ENCODE results near the gene CRKL. TPM values are rescaled to one million over a fixed set of nuclear protein-coding genes. Genes with fewer than 3 reads are reported as not detected.

Gene CRKL
- total RNA-seq, 2 donors from 2014 or later = 42.1 to 45.2 TPM

GRCh38 chr22:20877715-20878114, 39.5 kb upstream of the CRKL start:
- H3K27ac ChIP-seq = no peak overlapping the region
- DNase-seq (ENCODE audit: low spot score) (no peak), ATAC-seq (ENCODE audit: insufficient number of reproducible peaks, low FRiP score, low read depth) (no peak)
- TF ChIP-seq, protein P1, sequence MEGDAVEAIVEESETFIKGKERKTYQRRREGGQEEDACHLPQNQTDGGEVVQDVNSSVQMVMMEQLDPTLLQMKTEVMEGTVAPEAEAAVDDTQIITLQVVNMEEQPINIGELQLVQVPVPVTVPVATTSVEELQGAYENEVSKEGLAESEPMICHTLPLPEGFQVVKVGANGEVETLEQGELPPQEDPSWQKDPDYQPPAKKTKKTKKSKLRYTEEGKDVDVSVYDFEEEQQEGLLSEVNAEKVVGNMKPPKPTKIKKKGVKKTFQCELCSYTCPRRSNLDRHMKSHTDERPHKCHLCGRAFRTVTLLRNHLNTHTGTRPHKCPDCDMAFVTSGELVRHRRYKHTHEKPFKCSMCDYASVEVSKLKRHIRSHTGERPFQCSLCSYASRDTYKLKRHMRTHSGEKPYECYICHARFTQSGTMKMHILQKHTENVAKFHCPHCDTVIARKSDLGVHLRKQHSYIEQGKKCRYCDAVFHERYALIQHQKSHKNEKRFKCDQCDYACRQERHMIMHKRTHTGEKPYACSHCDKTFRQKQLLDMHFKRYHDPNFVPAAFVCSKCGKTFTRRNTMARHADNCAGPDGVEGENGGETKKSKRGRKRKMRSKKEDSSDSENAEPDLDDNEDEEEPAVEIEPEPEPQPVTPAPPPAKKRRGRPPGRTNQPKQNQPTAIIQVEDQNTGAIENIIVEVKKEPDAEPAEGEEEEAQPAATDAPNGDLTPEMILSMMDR (IDR thresholded peaks at IDR 0.05) = no peak
- no peaks in the 10 kb centered on the region for H3K9me3 ChIP-seq
- peaks cover 22% of the 10 kb centered on the region for H3K36me3 ChIP-seq
- no peaks in the 10 kb centered on the region for H3K4me1 ChIP-seq (ENCODE audit: control insufficient read depth in 1 of 2, low read depth in 2 of 2)
- H3K27me3 ChIP-seq (replicated peaks; ENCODE audit: insufficient read depth) = no peaks in the 10 kb centered on the region
- H3K4me3 ChIP-seq = no peak overlapping the region

- TF ChIP-seq, protein P1 (IDR thresholded peaks at IDR 0.05) = no peak
- no peak for DNase-seq (ENCODE audit: low spot score)
- Histone ChIP-seq H3K4me3 (no peak overlapping the region), H3K27me3 (replicated peaks; ENCODE audit: insufficient read depth) (no peaks in the 10 kb centered on the region), H3K27ac (no peak overlapping the region), H3K9me3 (no peaks in the 10 kb centered on the region), H3K36me3 (peaks cover 23% of the 10 kb centered on the region), H3K4me1 (ENCODE audit: control insufficient read depth in 1 of 2, low read depth in 2 of 2) (peaks cover 0 to 8% of the 10 kb centered on the region in 2 donors)
- no peak for ATAC-seq (ENCODE audit: insufficient number of reproducible peaks, low FRiP score, low read depth)
These were observed 36.0 kb upstream of the CRKL start for GRCh38 chr22:20881231-20881630.

DNA sequence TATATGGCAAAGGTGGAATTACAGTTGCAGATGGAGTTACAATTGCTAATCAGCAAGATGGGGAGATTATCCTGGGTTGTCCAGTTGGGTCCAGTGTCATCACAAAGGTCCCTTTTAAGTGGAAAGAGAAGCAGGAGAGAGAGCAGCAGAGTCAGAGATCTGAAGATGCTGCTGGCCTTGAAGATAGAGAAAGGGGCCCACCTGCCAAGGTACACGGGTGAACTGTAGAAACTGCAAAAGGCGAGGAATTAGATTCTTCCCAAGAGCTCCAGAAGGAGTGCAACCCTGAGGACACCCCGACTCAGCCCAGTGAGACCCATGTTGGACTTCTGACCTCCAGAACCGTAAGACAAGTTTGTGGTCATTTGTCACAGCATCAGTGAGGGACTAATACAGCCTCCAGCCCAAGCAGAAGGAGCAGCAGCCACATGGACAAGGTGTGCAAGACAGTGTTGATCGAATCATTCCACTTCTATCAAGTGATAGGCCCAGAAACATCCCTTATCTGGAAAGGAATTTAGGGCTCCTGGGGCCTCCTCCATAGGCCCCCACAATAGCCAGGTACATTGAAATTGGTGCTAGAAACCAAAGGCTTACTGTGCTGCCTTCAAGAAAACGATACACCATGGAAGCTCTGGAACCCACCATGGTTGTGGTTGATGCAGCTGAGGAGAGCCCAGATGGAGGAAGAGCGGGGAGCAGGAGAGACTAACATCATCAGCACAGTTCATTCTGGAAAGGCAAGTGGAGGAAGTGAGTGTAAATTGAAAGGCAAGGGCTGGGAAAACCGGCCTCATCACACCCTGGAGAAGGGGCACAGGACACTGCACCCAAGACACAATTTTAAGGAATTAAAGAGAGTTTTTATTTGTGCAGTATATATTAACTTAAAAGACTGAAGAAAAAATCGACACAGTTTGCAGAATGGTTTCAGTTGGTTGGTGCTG, 35.1 kb upstream of the CRKL start:
- Histone ChIP-seq H3K27me3 (replicated peaks; ENCODE audit: insufficient read depth) (no peaks in the 10 kb centered on the region), H3K9me3 (no peaks in the 10 kb centered on the region), H3K4me3 (no peak overlapping the region), H3K36me3 (peaks cover 19% of the 10 kb centered on the region), H3K4me1 (ENCODE audit: control insufficient read depth in 1 of 2, low read depth in 2 of 2) (peaks cover 0 to 8% of the 10 kb centered on the region in 2 donors), H3K27ac (no peak overlapping the region)
- no peak for DNase-seq (ENCODE audit: low spot score)
- TF ChIP-seq, protein P1 (IDR thresholded peaks at IDR 0.05) = no peak
- ATAC-seq (ENCODE audit: insufficient number of reproducible peaks, low FRiP score, low read depth) = no peak

- TF ChIP-seq, protein P1 (IDR thresholded peaks at IDR 0.05) = no peak
- no peak for ATAC-seq (ENCODE audit: insufficient number of reproducible peaks, low FRiP score, low read depth)
- no peaks in the 10 kb centered on the region for H3K9me3 ChIP-seq
- peaks cover 22% of the 10 kb centered on the region for H3K36me3 ChIP-seq
- H3K27me3 ChIP-seq (replicated peaks; ENCODE audit: insufficient read depth) = no peaks in the 10 kb centered on the region
- H3K27ac ChIP-seq = no peak overlapping the region
- peaks cover 0 to 8% of the 10 kb centered on the region in 2 donors for H3K4me1 ChIP-seq (ENCODE audit: control insufficient read depth in 1 of 2, low read depth in 2 of 2)
- no peak for DNase-seq (ENCODE audit: low spot score)
- no peak overlapping the region for H3K4me3 ChIP-seq
These were observed 34.4 kb upstream of the CRKL start for GRCh38 chr22:20882855-20883254.

DNA sequence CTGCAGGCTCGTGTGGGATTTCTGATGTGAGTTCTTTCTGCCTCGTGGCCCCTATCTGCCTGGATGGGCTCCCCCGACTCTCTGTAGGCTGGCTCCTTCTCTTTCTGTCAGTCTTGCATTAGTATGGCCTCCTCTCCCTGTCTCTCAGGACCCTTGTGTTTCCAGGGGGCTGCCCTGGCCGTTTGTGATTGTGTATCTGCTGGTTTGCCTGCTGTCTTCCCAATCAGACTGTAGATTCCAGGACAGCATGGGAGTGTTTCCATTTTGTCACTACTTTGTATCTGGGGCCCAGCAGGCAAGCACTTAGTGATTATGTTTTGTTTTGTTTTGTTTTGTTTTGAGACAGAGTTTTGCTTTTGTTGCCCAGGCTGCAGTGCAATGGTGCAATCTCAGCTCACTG, 32.8 kb upstream of the CRKL start:
- ATAC-seq (ENCODE audit: insufficient number of reproducible peaks, low FRiP score, low read depth) = no peak
- Histone ChIP-seq H3K4me3 (no peak overlapping the region), H3K27ac (no peak overlapping the region), H3K9me3 (no peaks in the 10 kb centered on the region), H3K36me3 (peaks cover 35% of the 10 kb centered on the region), H3K27me3 (replicated peaks; ENCODE audit: insufficient read depth) (no peaks in the 10 kb centered on the region), H3K4me1 (ENCODE audit: control insufficient read depth in 1 of 2, low read depth in 2 of 2) (peaks cover 0 to 8% of the 10 kb centered on the region in 2 donors)
- TF ChIP-seq, protein P1 (IDR thresholded peaks at IDR 0.05) = no peak
- no peak for DNase-seq (ENCODE audit: low spot score)
